ENCODE measurements around the gene FAM110D.

The FAM110D gene

GRCh38 chr1:26158908-26159742, at the start of gene FAM110D:
Gene FAM110D (plus strand): TSS chr1:26159079. CDS start chr1:26161292, 2,213 bp downstream.
- DNase-seq = no peak

- DNase-seq = no peak
These were observed 49.4 kb upstream of the FAM110D start for GRCh38 chr1:26109229-26110164.

GRCh38 chr1:26110731-26111529, 47.9 kb upstream of the FAM110D start:
- peak; percentile 71 for DNase-seq

GRCh38 chr1:26111530-26112406, 47.1 kb upstream of the FAM110D start, which contains the start of gene PDIK1L:
Gene PDIK1L (plus strand): TSS chr1:26111824. CDS start chr1:26114309, 2,485 bp downstream.
- DNase-seq = peak; percentile 91

- DNase-seq = no peak
These were observed 46.5 kb upstream of the FAM110D start for GRCh38 chr1:26112407-26112775.

- no peak for DNase-seq
These were observed 44.5 kb upstream of the FAM110D start for GRCh38 chr1:26114165-26114927.

- no peak for DNase-seq
These were observed 38.8 kb upstream of the FAM110D start for GRCh38 chr1:26119892-26120608.

GRCh38 chr1:26121854-26122773, 36.8 kb upstream of the FAM110D start:
- DNase-seq = no peak

- DNase-seq = no peak
These were observed 35.6 kb upstream of the FAM110D start for GRCh38 chr1:26122988-26123973.

GRCh38 chr1:26124418-26125331, 34.2 kb upstream of the FAM110D start:
- DNase-seq = no peak

- DNase-seq = no peak
These were observed 33.5 kb upstream of the FAM110D start for GRCh38 chr1:26125382-26125781.

GRCh38 chr1:26125946-26126320, 32.9 kb upstream of the FAM110D start:
- DNase-seq = no peak

- DNase-seq = peak; percentile 60
These were observed 32.4 kb upstream of the FAM110D start for GRCh38 chr1:26126321-26127084.

GRCh38 chr1:26127235-26128163, 31.4 kb upstream of the FAM110D start:
- DNase-seq = no peak

GRCh38 chr1:26129778-26130177, 29.1 kb upstream of the FAM110D start:
- no peak for DNase-seq
